ENCODE measurements around the gene ARHGAP15. TPM values are rescaled to one million over a fixed set of nuclear protein-coding genes. Genes with fewer than 3 reads are reported as not detected.

The ARHGAP15 gene
- polyA plus RNA-seq, 6 donors from 2014 or later: 183 to 264 (median 210) TPM

GRCh38 chr2:143252138-143252907 is 123.1 kb downstream of the ARHGAP15 start:
- H3K36me3 Mint-ChIP-seq: peaks cover 12 to 14% of the 10 kb centered on the region in 2 donors
- H3K27ac Mint-ChIP-seq: peak overlapping the region in 5 of 6 donors; percentile 7 to 70 (median 63)
- no peak for DNase-seq
- H3K4me3 Mint-ChIP-seq: peak overlapping the region in 1 of 8 donors; percentile 77
- H3K9me3 Mint-ChIP-seq: no peaks in the 10 kb centered on the region
- no peak for ATAC-seq (ENCODE audit: low read depth in 2 of 2)
- no peaks in the 10 kb centered on the region for H3K27me3 Mint-ChIP-seq
- H3K4me1 Mint-ChIP-seq: peaks cover 24 to 57% (median 40%) of the 10 kb centered on the region in 3 donors

- DNase-seq (no peak), ATAC-seq (ENCODE audit: low read depth in 2 of 2) (peak in 1 of 2 donors; percentile 53)
- H3K27ac Mint-ChIP-seq: peak overlapping the region in 5 of 6 donors; percentile 7 to 92 (median 47)
- peak overlapping the region in 2 of 8 donors; percentile 10 to 12 for H3K4me3 Mint-ChIP-seq
- no peaks in the 10 kb centered on the region for H3K27me3 Mint-ChIP-seq
- H3K4me1 Mint-ChIP-seq: peaks cover 34 to 65% (median 53%) of the 10 kb centered on the region in 3 donors
- H3K9me3 Mint-ChIP-seq: no peaks in the 10 kb centered on the region
- H3K36me3 Mint-ChIP-seq: peaks cover 12 to 14% of the 10 kb centered on the region in 2 donors
These were observed 124.9 kb downstream of the ARHGAP15 start for GRCh38 chr2:143254110-143254509.

GRCh38 chr2:143255086-143255485 is 125.9 kb downstream of the ARHGAP15 start:
- Mint-ChIP-seq H3K27me3 (no peaks in the 10 kb centered on the region), H3K4me1 (peaks cover 38 to 70% (median 60%) of the 10 kb centered on the region in 3 donors), H3K27ac (peak overlapping the region in 3 of 6 donors; percentile 66 to 88 (median 69)), H3K36me3 (peaks cover 12 to 14% of the 10 kb centered on the region in 2 donors), H3K9me3 (no peaks in the 10 kb centered on the region), H3K4me3 (no peak overlapping the region)
- no peak for ATAC-seq (ENCODE audit: low read depth in 2 of 2)
- no peak for DNase-seq

GRCh38 chr2:143255899-143256298 is 126.7 kb downstream of the ARHGAP15 start:
- Mint-ChIP-seq H3K27me3 (no peaks in the 10 kb centered on the region), H3K36me3 (peaks cover 5 to 7% of the 10 kb centered on the region in 2 donors), H3K4me3 (peak overlapping the region in 7 of 8 donors; percentile 31 to 75 (median 61)), H3K27ac (peak overlapping the region; percentile 84 to 96 (median 88)), H3K9me3 (no peaks in the 10 kb centered on the region), H3K4me1 (peaks cover 34 to 65% (median 55%) of the 10 kb centered on the region in 3 donors)
- ATAC-seq (ENCODE audit: low read depth in 2 of 2) (peak; percentile 11 to 21), DNase-seq (no peak)

- H3K9me3 Mint-ChIP-seq: no peaks in the 10 kb centered on the region
- H3K4me3 Mint-ChIP-seq: peak overlapping the region in 7 of 8 donors; percentile 4 to 66 (median 33)
- DNase-seq (peak; percentile 14), ATAC-seq (ENCODE audit: low read depth in 2 of 2) (peak; percentile 18 to 19)
- H3K27ac Mint-ChIP-seq: peak overlapping the region; percentile 63 to 89 (median 76)
- H3K4me1 Mint-ChIP-seq: peaks cover 43 to 71% (median 60%) of the 10 kb centered on the region in 3 donors
- no peaks in the 10 kb centered on the region for H3K27me3 Mint-ChIP-seq
- peaks cover 0 to 11% of the 10 kb centered on the region in 2 donors for H3K36me3 Mint-ChIP-seq
These were observed 129.1 kb downstream of the ARHGAP15 start for GRCh38 chr2:143258126-143258892.

GRCh38 chr2:143259368-143259958 is 130.2 kb downstream of the ARHGAP15 start:
- H3K4me1 Mint-ChIP-seq: peaks cover 43 to 67% (median 63%) of the 10 kb centered on the region in 3 donors

GRCh38 chr2:143261986-143262385 is 132.8 kb downstream of the ARHGAP15 start:
- H3K36me3 Mint-ChIP-seq: peaks cover 3 to 11% of the 10 kb centered on the region in 2 donors
- H3K27ac Mint-ChIP-seq: peak overlapping the region in 5 of 6 donors; percentile 78 to 99 (median 91)
- peaks cover 32 to 49% (median 47%) of the 10 kb centered on the region in 3 donors for H3K4me1 Mint-ChIP-seq
- DNase-seq (peak; percentile 59), ATAC-seq (ENCODE audit: low read depth in 2 of 2) (peak; percentile 95)
- no peaks in the 10 kb centered on the region for H3K27me3 Mint-ChIP-seq
- H3K9me3 Mint-ChIP-seq: peaks cover 0 to 3% (median 0%) of the 10 kb centered on the region in 7 donors
- peak overlapping the region in 7 of 8 donors; percentile 13 to 57 (median 51) for H3K4me3 Mint-ChIP-seq

More at GRCh38 chr2:143259368-143259958, 130.2 kb downstream of the ARHGAP15 start:
- Mint-ChIP-seq H3K27ac (peak overlapping the region; percentile 11 to 83 (median 48)), H3K4me3 (peak overlapping the region in 2 of 8 donors; percentile 1 to 7), H3K9me3 (no peaks in the 10 kb centered on the region), H3K36me3 (peaks cover 0 to 11% of the 10 kb centered on the region in 2 donors), H3K27me3 (no peaks in the 10 kb centered on the region)
- DNase-seq (peak; percentile 50), ATAC-seq (ENCODE audit: low read depth in 2 of 2) (peak; percentile 30 to 32)

- Mint-ChIP-seq H3K9me3 (peaks cover 0 to 4% (median 0%) of the 10 kb centered on the region in 7 donors), H3K4me1 (peaks cover 31 to 47% (median 46%) of the 10 kb centered on the region in 3 donors), H3K27ac (peak overlapping the region; percentile 72 to 99 (median 90)), H3K4me3 (peak overlapping the region in 2 of 8 donors; percentile 50 to 52), H3K36me3 (peaks cover 6 to 11% of the 10 kb centered on the region in 2 donors), H3K27me3 (no peaks in the 10 kb centered on the region)
- ATAC-seq (ENCODE audit: low read depth in 2 of 2): peak; percentile 22 to 34
- DNase-seq: no peak
These were observed 133.2 kb downstream of the ARHGAP15 start for GRCh38 chr2:143262389-143262788.

GRCh38 chr2:143263066-143263625 is 133.9 kb downstream of the ARHGAP15 start:
- Mint-ChIP-seq H3K4me1 (peaks cover 28 to 42% (median 42%) of the 10 kb centered on the region in 3 donors), H3K36me3 (peaks cover 6 to 11% of the 10 kb centered on the region in 2 donors), H3K9me3 (peaks cover 0 to 4% (median 0%) of the 10 kb centered on the region in 7 donors), H3K27ac (peak overlapping the region; percentile 57 to 99 (median 90)), H3K4me3 (peak overlapping the region in 2 of 8 donors; percentile 50 to 52), H3K27me3 (no peaks in the 10 kb centered on the region)
- ATAC-seq (ENCODE audit: low read depth in 2 of 2) (no peak), DNase-seq (no peak)

- H3K36me3 Mint-ChIP-seq: peaks cover 6 to 11% of the 10 kb centered on the region in 2 donors
- H3K27me3 Mint-ChIP-seq: no peaks in the 10 kb centered on the region
- ATAC-seq (ENCODE audit: low read depth in 2 of 2) (no peak), DNase-seq (no peak)
- H3K27ac Mint-ChIP-seq: no peak overlapping the region
- H3K4me1 Mint-ChIP-seq: peaks cover 18 to 28% (median 27%) of the 10 kb centered on the region in 3 donors
- H3K9me3 Mint-ChIP-seq: peaks cover 0 to 4% (median 0%) of the 10 kb centered on the region in 7 donors
- no peak overlapping the region for H3K4me3 Mint-ChIP-seq
These were observed 135.6 kb downstream of the ARHGAP15 start for GRCh38 chr2:143264851-143265250.

- Mint-ChIP-seq H3K4me3 (no peak overlapping the region), H3K27ac (peak overlapping the region in 3 of 6 donors; percentile 33 to 91 (median 65)), H3K9me3 (no peaks in the 10 kb centered on the region), H3K4me1 (peaks cover 19 to 46% (median 24%) of the 10 kb centered on the region in 3 donors), H3K27me3 (no peaks in the 10 kb centered on the region), H3K36me3 (peaks cover 0 to 5% of the 10 kb centered on the region in 2 donors)
- DNase-seq (no peak), ATAC-seq (ENCODE audit: low read depth in 2 of 2) (no peak)
These were observed 150.5 kb downstream of the ARHGAP15 start for GRCh38 chr2:143279672-143280071.

GRCh38 chr2:143280097-143280757 is 151.0 kb downstream of the ARHGAP15 start:
- Mint-ChIP-seq H3K27me3 (no peaks in the 10 kb centered on the region), H3K36me3 (peaks cover 0 to 5% of the 10 kb centered on the region in 2 donors), H3K9me3 (no peaks in the 10 kb centered on the region), H3K4me1 (peaks cover 19 to 46% (median 24%) of the 10 kb centered on the region in 3 donors), H3K27ac (peak overlapping the region in 4 of 6 donors; percentile 33 to 91 (median 62)), H3K4me3 (no peak overlapping the region)
- DNase-seq (no peak), ATAC-seq (ENCODE audit: low read depth in 2 of 2) (no peak)
